NT2/D1 (cell line): Measurements from ENCODE around the gene TBX4.

Experiments used
- YY1 ChIP-seq: IDR thresholded peaks from 2 replicates; pipeline ENCODE4 v1.6.1; 2011; ENCODE audit not compliant: insufficient read length, insufficient read depth
- ZNF274 ChIP-seq: IDR thresholded peaks from 2 replicates; pipeline ENCODE4 v1.6.1; 2011; ENCODE audit warnings: mild to moderate bottlenecking, low read depth, low read length

DNA sequence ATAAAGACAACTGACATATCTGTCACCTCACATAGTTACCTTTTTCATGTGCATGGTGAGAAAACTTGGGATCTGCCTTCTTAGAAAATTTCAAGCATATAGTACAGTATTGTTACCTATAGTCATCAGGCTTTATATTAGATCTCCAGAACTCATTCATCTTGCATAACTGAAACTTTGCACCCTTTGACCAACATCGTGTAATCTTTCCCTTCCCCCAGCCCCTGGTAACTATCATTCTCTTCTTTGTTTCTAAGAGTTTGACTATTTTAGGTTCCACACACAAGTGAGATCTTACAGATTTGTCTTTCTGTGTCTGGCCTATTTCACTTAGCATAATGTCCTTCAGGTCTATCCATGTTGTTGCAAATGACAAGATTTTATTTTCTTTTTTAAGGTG is 22.9 kb upstream of the TBX4 start:
- TF ChIP-seq ZNF274 (no peak), YY1 (no peak)
